ENCODE data around the gene PTPRT. TPM values are rescaled to one million over a fixed set of nuclear protein-coding genes. Genes with fewer than 3 reads are reported as not detected.

Gene PTPRT
- total RNA-seq, 1 donor from 2014 or later: 0.11 TPM

DNA sequence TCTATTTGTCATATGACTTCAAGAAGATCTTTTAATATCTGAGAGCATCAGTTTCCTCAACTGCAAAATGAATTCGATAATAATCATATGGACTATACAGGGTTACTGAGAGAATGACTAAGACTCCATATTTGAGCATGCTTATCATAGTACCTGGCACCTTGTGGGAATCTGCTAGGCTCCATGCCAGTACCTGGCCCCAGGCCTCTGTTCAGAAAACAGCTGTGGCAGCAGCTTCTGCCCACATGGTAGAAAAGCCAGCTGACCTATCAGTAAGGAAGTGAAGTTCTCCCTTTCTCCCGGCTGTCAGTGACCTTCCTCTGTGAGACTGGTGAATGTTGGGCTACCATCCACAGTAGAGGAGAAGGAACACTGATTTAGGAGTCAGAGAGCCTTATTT lies 996.6 kb downstream of the PTPRT start:
- no peak for ATAC-seq (ENCODE audit: poor library complexity)
- DNase-seq: no peak
- intact Hi-C loops (cut with DNase I): no loop called here

DNA sequence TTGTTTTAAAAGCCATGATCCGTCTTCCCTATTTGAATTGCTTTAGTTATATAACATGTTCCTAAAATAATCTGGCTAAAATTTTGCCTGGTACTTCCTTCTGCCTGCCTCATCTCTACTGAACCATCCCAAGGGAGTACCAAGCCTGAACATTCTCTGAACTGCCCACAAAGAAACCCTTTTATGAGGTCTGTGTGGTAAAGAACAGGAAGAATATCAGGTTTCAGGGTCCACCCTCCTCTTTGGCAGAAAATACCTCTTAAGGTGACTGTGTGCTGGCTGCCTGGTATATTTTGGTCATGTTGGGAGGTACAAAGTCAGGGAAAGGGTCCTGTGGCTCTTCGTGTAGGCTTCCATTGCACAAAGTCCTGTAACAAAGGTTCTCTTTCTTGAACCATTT lies 997.4 kb downstream of the PTPRT start:
- DNase-seq (no peak), ATAC-seq (ENCODE audit: poor library complexity) (no peak)
- intact Hi-C loops (cut with DNase I): no loop called here

DNA sequence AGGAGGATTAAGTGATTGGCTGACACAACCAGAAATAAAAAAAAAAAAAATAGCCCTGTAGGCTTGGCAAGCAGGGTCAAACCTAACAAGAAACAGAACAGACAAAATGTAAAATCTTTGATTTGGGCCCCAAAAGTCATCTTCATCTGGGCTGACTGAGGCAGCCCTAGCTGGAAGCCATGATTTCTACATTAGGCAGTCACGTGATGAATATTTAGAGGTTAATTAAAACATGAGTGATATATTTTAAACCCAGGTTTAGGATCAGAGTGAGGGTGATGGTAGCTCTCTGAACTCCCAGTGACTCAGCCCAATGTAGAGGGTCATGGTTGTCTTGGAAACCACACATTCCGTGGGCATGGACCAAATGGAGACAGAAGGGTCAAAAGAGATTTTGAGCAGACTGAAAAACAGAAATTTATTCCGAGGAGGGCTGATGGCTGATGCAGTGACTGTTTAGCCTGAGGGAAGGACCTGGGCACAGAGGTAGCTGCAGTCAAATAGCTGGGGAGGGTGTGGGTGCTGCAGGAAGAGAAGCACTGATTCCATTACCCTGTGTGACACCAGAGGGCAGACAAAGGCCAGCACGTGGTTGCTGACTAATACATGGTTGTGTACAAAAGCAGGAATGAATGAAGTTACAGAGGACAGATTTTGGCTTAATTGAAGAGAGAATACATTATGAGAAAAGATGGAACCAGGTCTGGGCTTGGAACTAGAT lies 998.4 kb downstream of the PTPRT start:
- no peak for DNase-seq
- ATAC-seq (ENCODE audit: poor library complexity): no peak
- intact Hi-C loops (cut with DNase I): no loop called here

DNA sequence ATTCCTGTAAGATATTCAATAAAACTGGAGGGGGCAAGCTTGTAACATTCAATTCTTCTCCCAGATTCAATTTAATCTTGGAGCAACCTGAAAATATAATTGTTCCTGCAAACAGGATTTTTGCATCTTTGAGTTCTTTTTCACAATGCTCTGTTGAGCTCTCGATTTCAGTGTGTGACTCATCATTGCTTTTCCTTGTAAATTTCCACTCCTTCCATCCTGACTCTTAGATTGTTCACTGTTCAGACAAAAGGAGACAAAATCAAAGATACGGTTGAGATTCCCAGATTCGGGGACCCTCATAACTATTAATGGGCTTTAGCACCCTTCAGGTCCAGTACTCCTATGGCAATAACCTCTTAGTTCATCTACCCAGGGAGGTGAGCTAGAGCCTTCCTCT lies 999.6 kb downstream of the PTPRT start:
- DNase-seq: no peak
- intact Hi-C loops (cut with DNase I): no loop called here
- no peak for ATAC-seq (ENCODE audit: poor library complexity)

DNA sequence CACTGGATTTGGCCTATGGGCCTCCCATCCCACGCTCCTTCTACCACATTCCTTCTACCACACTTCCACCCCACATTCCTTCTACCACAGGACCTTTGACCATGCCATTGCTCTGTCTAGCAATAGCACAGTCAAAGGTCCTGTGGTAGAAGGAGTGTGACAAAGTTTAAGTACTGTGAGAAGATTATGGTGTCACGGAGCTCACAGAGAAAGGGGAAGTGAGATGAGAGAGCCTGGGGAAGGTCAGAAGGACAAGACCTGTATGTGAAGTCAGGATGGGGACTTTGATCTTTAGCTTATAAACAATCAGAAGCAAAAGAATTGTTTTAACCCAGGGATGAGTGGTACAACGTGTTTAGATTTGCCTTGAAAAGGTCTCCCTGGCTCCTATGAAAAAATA lies 1003.4 kb downstream of the PTPRT start:
- ATAC-seq (ENCODE audit: poor library complexity): no peak
- intact Hi-C loops (cut with DNase I): no loop called here
- DNase-seq: no peak

DNA sequence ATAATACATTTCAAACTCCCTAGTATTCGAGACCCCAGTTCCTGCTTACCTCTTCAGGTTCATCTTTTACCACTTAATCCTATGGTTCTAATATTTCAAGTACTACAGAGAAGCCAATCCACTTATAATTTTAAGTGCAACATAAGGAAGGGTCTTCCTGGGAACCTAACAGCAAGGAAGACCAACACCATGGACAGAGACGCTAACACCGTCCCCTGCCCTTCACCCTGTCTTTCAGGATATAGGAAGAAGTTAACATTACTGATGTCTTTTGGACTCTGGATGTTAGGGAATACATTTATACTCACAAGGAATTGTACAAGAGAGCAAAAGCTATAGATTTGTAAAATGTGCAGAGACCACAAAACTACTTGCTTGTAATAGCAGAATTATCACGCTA lies 1006.6 kb downstream of the PTPRT start:
- DNase-seq (no peak), ATAC-seq (ENCODE audit: poor library complexity) (no peak)
- intact Hi-C loops (cut with DNase I): no loop called here

DNA sequence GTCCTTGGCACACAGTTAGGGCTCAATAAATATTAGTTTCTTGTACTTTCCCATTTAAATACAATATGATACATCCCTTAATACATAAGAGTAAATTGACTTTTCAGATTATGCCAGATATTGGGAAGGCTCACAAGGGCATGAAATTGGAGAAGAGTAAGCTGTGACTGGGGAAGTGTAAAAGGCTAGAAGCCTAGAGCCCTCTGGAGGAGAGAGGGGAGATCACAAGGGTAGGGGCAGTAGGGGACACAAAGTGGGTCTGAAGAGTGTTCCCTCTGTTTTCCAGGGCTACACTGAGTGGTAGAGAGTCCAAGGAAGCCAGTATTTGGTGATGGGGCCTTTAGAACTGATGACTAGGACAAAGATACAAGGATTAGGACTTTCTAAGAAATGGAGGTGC lies 1008.6 kb downstream of the PTPRT start:
- ATAC-seq (ENCODE audit: poor library complexity) (no peak), DNase-seq (no peak)
- intact Hi-C loops (cut with DNase I): no loop called here

DNA sequence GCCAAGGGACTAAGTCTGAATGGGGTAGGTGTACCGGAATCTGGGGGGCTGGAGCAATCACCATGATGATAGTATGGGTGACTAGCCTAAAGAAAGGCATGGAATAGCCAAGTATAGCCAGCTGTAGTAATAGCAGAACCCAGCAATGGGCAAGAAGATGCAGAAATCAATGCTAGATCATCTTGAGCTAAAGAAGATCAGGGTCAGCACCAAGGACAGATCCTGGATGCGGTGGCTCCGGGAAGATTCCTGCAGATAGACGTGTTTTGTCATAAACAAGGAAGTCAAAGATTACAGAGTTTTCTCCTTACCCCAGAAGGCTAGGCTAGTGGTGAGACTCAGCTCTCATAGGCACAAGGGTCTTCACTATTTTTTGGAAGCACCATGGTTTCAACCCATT lies 1009.9 kb downstream of the PTPRT start:
- DNase-seq (no peak), ATAC-seq (ENCODE audit: poor library complexity) (no peak)
- intact Hi-C loops (cut with DNase I): no loop called here

DNA sequence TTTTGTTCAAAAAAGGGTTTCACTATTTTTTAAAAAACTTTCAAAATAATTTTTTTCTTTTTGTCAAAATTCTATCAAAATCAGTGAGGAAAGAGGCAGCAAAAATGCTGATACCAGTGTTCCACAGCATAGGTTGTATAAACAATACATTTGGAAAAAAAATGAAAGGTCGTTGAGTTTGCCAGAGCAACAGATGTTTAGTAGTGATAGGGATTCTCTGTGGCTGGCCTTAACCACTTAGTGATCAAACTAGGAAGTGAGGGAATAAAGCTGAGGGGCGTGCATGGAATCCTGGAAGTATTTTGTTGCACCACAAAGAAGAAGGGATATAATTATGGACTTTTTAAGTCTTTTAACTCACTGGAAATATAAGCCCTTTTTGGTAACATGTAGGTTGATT lies 1016.3 kb downstream of the PTPRT start:
- DNase-seq: no peak
- intact Hi-C loops (cut with DNase I): no loop called here
- ATAC-seq (ENCODE audit: poor library complexity): no peak

DNA sequence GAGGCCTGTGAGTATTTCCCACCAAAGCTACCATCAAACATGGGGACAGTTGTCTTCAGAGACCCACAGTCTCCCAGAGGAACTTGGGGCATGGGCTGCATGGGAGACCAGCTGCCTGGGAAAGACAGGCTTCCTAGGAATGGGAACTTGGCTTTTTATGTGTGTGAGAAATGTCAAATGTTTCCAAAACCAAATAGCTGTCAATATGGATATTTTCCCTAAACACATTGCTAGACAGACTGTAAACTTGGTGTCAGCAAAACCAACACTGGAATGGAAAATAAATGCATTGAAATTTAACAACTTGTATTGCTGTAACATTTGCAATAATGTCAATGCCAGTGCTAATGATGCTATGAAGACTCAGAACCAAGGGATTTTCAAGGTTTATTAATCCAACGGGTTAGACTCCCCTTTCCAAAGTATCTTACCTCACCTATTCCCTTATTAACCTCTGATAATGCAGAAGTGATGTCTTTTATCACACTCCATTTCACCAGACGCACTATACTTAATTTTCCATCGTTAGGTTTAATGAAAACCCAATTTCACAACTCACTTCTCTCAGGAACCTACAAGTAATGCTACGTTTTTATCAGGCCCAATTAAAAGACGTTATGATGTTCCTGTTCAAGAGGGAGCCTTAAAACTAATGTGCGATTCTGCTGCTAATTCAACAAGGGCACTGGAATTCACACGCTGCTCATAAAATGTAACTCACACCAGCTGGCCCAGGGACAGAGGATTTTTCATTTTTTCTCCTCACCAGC lies 1025.4 kb downstream of the PTPRT start:
- no peak for DNase-seq
- intact Hi-C loops (cut with DNase I): no loop called here
- ATAC-seq (ENCODE audit: poor library complexity): no peak

DNA sequence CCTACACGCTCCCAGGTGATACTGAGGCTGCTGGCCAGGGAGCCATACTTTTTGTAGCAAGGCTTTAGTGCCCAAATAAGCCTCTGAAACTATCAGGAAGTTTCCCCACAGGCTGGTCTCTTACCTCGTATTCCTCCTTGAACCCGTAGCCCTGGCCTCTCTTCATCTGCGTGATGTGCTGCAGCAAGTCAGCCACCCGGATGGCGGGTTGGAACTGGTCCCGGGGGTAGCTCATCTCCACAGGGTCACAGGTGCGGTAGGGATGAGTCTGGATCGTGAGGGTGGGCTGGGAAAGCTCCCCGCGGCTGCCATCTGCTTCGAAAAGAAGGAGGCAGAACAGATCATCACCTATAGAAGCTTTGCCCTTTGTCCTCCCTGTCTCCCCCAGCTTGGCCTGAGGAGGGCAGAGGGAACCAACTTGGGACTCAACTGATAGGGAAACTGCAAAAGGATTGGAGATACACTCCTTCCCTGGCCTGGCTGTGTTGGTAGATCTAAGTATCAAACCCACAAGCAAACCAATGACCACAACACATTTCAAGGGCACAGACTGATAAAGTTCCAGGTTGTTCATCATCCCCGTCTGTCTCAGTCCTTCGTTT lies 1028.4 kb downstream of the PTPRT start:
- intact Hi-C loops (cut with DNase I): no loop called here
- no peak for ATAC-seq (ENCODE audit: poor library complexity)
- no peak for DNase-seq

DNA sequence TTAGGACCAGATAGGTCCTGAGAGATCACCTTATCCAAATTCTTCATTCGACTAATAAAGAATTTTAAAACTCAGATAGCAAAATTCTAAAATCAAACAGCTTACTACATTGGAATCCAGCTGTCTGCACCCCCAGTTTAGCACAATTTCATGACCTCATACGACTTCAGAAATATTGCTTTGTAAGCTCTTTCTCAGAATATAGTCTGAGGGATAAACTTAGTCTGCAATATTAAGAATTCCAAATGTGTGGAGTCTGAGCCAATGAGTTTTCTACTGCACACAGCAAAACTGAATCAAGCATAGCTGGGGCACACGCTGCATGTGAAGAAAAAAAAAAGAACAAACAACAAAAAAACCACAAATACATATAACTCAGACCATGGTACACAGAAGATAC lies 1029.9 kb downstream of the PTPRT start:
- ATAC-seq (ENCODE audit: poor library complexity) (no peak), DNase-seq (no peak)
- intact Hi-C loops (cut with DNase I): no loop called here

DNA sequence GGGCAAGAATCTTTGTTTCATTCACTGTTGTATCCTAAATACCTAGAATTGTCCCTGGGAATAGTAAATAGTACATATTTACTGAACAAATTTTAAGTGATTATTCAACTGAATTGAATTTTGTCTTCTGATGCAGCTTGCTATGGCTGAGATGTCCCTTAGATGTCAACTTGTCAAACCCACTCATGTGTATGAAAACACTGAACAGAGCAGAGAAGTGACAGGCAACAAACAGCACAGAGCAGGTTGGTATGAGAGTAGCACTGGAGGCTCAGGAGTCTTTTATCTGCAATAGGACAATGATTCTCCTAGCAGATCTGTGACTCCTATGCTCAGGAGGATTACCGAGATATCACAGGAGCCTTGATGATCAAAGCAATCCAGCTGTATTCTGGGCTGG lies 1031.4 kb downstream of the PTPRT start:
- no peak for ATAC-seq (ENCODE audit: poor library complexity)
- intact Hi-C loops (cut with DNase I): no loop called here

DNA sequence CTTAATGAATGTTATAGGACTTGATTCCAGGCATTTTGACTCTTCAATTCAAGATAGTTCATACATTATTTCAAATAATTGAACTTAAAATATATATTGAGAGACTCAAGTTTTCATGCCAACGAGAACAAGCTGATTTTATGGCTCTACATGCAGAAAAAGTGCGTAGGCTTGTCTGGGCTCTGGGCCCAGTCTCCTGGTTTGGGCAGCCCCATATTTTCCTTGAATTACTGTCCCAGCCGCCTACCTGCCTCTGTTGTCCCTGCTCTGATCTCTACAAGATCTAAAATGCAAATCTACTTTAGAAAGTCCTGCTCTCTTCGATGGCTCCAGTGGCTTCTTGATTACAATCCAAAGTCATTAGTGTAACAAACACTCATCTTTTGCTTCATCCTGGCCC lies 1034.1 kb downstream of the PTPRT start:
- ATAC-seq (ENCODE audit: poor library complexity) (no peak), DNase-seq (no peak)
- intact Hi-C loops (cut with DNase I): no loop called here

More for the DNA sequence above, 1031.4 kb downstream of the PTPRT start:
- DNase-seq: no peak

DNA sequence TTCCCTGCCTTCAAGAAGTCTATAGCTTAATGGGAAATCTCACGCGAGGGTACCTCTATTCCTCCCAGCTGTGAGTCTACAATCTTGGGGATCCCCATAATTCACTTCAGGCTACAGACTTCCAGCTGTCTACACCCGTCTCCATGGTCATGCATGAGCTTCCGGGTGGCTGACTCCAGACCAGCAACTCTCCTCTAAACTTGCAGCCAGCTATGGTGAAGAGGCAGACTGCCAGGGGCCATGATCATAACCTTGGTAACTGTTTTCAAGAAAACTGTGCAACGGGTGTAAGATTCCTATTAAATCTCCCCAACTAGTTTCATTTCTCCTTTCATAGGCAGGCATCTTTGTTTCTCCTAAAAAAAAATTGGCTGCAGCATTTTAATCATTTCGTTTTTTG lies 1037.1 kb downstream of the PTPRT start:
- intact Hi-C loops (cut with DNase I): no loop called here
- ATAC-seq (ENCODE audit: poor library complexity) (no peak), DNase-seq (no peak)

DNA sequence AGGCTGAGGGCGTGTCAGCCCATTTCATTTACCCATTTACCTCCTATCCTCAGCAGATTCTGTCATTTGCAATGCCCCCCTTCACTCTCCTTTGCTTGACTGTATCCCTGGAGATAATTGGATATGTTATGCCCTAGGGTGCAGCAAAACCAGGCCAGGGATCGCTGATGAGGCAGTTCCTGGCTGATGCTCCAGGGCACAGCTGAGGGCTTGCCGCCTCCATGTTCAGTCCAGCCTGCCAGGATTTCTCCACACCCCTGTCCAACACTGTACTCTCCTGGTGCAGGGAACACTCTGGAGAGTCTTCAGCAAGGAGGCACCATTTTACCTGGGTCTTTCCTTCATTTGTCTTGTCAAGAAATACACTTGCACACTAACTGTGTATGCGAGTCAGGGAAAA lies 1039.5 kb downstream of the PTPRT start:
- intact Hi-C loops (cut with DNase I): no loop called here
- DNase-seq (no peak), ATAC-seq (ENCODE audit: poor library complexity) (no peak)

DNA sequence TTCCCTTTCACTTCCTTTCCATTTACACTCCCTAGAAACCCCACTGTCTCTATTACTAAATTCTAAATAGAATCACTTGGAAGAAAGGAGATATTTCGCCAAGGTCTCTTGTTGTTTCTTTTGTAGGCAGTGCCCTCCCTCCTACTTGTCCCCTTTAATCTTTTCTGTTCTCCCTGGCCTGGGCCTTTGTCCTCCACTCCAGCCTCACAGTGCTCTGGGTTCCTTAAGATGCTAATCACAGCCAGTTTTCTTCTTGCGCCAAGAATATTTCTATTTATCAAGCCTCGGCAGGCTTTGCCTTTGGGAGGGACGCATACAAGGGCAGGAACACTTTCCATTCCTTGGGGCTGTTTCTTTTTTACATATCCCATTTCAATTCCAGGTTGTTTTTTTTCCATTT lies 1051.0 kb downstream of the PTPRT start:
- ATAC-seq (ENCODE audit: poor library complexity) (no peak), DNase-seq (no peak)
- intact Hi-C loops (cut with DNase I): no loop called here

DNA sequence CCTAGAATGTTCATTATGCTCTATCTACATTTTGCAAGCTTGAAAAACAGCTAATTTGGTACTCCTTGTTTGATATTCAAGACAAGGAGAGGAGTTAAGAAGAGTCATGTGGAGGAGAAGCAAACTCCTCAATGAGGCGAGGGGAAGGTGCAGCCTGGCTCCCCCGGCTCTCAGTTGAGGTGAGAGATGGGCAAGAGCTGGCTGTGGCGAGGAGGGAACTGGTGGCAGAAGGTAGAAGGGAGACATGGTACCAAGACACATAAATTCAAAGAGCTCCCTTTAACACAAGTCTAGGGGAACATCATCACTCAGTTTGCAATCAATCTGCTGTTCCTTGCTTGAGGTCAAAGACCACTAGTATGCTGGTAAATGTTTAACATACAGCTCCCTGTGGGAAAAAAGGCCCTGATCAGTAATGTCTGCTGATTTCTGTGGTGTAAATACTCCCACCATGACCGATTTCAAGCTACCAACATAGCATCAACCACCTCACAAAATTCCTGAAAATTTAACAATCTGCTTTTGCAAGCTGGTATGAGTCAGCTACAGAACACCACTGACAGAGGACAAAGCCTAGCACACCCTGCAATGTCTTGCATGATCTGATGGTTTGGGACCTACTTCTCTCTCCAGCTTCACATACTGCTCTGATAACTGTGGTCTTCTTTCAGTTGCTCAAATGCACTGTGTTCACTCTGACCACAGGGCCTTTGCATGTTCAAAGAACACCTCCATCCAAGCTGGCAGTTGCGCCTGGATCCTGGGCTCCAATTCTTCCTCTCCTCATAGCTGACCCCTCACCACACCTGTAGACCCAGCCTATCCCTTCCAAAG lies 1055.2 kb downstream of the PTPRT start:
- intact Hi-C loops (cut with DNase I): no loop called here
- ATAC-seq (ENCODE audit: poor library complexity): no peak
- no peak for DNase-seq

DNA sequence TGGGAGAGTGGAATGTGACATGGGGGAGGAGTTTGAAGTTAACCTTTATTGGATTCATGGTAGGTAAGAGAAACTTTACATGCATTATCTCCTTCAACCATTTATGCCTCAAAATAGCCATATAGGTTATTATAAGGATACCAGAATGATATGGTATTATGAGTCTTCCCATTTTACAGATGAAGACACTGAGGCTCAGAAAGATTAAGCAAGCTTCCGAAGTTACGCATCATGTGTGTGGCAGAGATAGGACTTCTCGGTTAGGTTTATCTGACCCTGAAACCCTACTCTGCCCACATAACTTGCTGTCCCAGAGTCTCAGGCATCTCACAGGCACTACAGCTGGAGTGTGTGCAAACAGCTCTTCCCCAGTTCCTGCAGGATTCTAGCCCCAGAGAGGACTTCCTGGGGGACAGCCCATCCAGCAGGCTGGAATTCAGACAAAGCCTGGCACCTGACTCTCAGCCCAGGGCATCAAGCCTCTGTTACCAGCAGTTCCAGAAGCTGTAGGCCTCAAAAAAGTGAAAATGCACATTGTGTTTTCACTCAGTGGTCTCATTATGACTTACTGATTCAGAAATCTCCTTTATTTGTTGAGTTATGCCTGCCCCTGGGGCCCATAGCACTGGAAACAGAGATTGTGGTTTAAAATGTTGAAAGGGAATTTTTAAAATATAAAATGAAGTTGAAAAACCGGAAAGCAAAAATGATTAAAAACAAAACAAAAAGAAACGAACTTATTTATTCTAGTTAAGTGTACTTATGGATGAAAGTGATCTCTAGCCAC lies 1058.7 kb downstream of the PTPRT start:
- ATAC-seq (ENCODE audit: poor library complexity): no peak
- no peak for DNase-seq
- intact Hi-C loops (cut with DNase I): no loop called here

Measured in Right ventricle myocardium superior (tissue), 1 donor.